Spleen (tissue), 7 donors: ENCODE measurements around the gene PRDM16.

Experiments
- POLR2A ChIP-seq, 3 donors: fragments of 450-650 bp; IDR thresholded peaks; one replicate each; pipeline ENCODE4 v1.5.1; 2017; ENCODE audit warnings: antibody characterized with exemption in 3 of 3, mild to moderate bottlenecking in 1 of 3
- POLR2AphosphoS5 ChIP-seq, 3 donors: sonication (generic); formaldehyde crosslinking; IDR thresholded peaks; one replicate each; pipeline ENCODE4 v1.5.1; 2017; ENCODE audit warnings: antibody characterized with exemption in 3 of 3
- TF ChIP-seq, protein P1 (sequence below), 11 experiments: fragments of 200-600 bp in 7 of 11; fragments of 450-650 bp in 4 of 11; sonication (generic) in 4 of 11; IDR thresholded peaks in 8 of 11; conservative IDR thresholded peaks in 3 of 11; 1 replicate in 7 of 11; 2 replicates in 4 of 11; pipeline versions ENCODE4 v1.4.0 to v1.8.0; 2016 to 2021; ENCODE audit warnings: antibody characterized with exemption in 11 of 11, inconsistent platforms in 4 of 11, mild to moderate bottlenecking in 1 of 11
- donor health status: DM: no; HTN: no; CAD: no; lungs with moderate emphysema.
- donor health status: DM: no; HTN: no; CAD: no.
- donor health status: DM: no; HTN: no; CAD: no.

DNA sequence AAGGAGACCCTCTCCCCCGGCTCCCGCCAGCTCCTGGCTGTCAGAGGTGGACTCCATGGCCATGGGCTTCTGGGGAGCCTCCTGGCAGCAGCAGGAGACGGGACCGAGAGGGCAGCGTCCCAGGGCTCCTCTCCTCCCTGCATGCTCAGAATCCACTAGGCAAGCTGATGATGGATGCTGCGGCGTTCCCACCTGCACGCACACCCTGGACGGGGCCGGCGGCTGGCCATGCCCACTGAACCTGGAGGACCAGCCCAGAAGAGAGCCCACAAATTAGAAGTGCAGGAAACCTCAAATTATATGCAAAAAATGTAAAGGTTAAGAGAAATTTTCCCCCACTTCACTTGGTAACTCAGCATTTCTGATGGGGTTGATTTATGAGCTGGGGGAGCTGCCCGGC lies 308.2 kb downstream of the PRDM16 start:
- TF ChIP-seq, protein P1, sequence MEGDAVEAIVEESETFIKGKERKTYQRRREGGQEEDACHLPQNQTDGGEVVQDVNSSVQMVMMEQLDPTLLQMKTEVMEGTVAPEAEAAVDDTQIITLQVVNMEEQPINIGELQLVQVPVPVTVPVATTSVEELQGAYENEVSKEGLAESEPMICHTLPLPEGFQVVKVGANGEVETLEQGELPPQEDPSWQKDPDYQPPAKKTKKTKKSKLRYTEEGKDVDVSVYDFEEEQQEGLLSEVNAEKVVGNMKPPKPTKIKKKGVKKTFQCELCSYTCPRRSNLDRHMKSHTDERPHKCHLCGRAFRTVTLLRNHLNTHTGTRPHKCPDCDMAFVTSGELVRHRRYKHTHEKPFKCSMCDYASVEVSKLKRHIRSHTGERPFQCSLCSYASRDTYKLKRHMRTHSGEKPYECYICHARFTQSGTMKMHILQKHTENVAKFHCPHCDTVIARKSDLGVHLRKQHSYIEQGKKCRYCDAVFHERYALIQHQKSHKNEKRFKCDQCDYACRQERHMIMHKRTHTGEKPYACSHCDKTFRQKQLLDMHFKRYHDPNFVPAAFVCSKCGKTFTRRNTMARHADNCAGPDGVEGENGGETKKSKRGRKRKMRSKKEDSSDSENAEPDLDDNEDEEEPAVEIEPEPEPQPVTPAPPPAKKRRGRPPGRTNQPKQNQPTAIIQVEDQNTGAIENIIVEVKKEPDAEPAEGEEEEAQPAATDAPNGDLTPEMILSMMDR (IDR thresholded peaks at IDR 0.05 in 8 of 11, conservative IDR thresholded peaks at IDR 0.05 in 3 of 11) = no peak
- TF ChIP-seq POLR2A (IDR thresholded peaks at IDR 0.05) (no peak), POLR2AphosphoS5 (IDR thresholded peaks at IDR 0.05) (no peak)
